HG02588 (cell line): ENCODE data around the gene C16orf46.
"Not testable (repeated sequence)": the region's sequence is repeated elsewhere in the genome, so short reads cannot be mapped to it uniquely, and the experiment has no call there.

Experiments used
- ATAC-seq: cut with Tn5 transposase; IDR thresholded peaks from one replicate; pipeline ENCODE4 v1.9.1; 2021; ENCODE audit warnings: mild to moderate bottlenecking, moderate library complexity; ENCODE audit not compliant: unreplicated experiment

The C16orf46 gene, protein sequence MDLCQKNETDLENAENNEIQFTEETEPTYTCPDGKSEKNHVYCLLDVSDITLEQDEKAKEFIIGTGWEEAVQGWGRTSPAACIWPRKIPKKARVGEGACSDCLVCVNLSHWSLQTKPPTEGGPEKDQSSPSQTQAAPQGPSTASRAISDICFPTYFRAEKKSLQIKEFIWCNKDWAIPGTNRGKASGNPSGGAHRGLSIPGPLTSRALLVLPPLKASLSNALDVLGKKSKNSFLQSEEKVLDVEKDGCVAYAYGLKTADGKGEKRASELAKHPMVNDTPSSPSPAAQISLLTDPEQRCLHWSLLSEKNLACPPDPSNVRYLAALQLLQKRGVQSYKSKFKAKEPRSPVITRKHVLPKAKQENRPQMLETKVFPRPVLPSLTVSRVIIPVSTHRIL

DNA sequence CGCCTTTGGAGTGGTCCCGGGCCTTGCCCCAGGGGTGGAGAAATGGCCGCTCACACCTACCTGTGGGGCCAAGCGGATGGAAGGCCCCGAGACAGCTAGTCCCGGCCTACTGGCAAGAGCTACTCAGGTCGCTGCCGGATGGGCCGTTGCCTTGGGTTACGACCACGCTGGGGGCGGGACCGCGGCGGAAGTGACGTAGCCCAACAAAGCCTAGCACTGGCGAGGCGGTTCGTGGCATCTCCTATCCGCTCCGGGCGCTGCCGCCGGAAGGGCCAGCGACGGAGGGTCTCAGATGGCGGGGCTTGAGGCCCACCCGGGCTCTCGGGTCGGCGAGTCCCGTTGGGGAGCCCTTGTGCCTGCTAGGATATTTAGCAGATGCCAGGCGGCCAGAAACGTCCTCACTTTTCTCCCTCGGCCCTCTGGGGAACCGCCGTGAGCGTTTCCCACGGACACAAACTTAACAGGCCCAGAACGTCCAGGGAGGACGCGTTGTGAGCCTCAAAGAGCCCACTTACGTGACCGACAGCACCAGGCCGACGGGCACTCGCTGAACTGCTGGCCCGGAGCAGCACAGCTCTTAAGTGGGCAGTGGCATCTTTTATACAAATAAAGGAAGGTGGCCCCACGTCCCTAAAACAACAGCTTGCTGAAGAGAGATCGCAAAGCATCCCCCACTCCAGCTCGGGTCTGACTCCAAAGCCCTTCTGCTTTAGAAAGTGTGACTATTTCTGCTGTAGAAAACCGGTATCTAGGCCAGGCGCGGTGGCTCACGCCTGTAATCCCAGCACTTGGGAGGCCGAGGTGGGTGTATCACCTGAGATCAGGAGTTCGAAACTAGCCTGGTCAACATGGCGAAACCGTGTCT lies at the start of gene C16orf46:
Gene C16orf46, minus strand, starts transcription at position 163 of the 865 bp plus-strand sequence. CDS start 13,283 bp downstream, outside the sequence.
- ATAC-seq, result peak; percentile 94

DNA sequence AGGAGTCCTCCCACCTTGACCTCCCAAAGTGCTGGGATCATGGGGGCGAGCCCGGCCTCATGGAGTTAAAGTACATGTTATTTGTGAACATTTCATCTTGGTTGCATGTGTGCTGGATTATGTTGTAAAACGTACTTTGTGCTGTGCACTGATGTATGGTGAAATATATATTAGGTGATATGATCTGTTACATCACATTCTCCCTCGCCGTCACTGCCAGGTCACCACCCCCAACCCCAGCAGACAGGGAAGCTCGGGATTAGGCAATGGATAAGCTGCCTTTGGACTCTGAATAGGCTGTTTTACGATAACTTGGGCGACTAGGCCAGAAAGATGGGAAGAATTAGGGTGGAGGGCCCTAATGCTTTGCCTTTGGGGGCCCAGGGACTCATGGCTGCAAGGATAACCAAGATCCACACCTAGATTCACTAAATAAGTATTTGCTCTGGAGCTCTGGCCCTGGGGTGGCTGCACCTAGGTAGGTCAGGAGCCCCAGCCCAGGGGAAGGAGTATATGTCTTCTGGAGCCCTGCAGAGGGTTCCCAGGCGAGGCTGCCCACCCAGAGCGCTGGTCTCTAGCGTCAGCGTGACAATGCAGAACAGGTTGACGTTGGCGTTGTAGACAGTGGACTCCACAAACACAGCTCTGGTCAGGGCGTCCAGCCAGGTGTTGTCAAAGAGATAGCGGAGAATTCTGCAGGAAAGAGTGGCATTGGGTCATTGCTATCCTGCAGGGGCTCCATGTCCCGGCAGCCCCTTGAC lies 46.2 kb upstream of the C16orf46 start:
- no peak for ATAC-seq

DNA sequence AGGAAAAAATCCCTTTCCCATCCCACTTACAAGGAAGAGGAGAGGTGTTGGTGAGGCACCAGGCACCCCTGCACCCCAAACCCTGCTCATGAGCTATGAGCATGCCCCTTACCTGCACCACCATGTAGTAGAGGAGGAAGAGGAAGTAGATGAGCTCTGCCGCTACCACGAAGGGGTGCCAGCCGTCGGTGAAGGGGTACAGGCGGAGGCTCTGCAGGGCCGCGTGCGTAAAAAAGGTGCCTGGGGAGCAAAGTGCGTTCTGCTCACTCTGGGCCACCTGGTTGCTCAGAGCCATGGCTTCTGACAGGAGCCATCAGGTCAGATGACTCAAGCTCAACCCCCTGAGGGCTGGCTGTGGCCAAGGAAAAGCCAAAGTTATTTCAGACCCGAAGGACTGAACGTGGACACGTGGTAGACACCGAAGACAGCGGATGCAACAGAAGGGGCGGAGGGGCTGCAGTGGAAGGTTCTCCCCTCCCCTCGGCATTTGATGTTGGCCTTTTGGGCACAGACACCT lies 44.5 kb upstream of the C16orf46 start:
- ATAC-seq, result no peak

DNA sequence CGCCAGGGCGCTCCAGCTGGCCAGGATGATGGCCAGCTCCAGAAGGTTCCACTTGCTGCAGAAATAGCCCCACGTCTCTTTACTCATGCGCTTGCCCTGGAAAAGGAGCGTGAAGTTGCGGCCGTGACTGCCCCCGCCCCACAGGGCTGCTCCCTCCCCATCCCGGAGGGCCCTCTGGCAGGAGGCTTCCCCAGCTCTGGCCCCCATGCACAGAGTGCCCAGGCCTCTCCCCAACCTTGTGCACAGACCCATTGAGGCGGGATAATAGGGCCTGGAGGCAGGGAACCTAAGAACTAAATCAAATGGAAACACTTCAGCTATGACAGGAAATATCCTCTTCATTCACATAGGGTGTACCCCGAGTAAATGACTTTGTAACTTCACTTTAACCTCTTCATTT lies 40.4 kb upstream of the C16orf46 start:
- no peak for ATAC-seq

DNA sequence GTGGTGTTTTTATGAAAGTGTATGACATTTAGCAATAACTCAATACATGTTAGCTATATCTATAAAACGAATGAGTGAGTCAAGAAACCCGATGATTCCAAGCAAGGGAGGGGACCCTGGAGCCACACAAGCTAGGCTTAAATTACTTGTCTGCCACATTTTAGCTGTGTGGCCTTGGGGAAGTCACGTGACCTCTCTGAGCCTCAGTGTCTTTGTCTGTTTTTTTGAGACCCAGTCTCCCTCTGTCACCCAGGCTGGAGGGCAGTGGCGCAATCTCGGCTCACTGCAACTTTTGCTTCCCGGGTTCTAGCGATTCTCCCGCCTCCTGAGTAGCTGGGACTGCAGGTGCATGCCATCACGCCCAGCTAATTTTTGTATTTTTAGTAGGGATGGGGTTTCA lies 39.2 kb upstream of the C16orf46 start:
- no peak for ATAC-seq

DNA sequence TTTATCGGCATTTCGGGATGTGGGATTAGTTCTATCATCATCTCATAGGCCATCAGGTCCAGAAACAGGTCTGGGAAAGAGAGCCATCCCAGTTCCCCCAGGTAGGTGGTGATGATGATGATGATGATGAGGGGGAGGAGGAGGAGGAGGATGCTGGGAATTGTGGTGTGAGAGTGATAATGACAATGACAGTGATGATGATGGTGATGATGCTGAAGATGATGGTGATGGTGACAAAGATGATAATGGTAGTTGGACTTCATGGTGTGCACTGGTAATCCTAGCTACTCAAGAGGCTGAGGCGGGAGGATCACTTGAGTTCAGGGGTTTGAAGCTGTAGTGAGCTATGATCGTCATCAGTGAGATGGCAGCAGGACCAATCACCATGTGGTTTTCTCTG lies 35.4 kb upstream of the C16orf46 start:
- ATAC-seq, result no peak

DNA sequence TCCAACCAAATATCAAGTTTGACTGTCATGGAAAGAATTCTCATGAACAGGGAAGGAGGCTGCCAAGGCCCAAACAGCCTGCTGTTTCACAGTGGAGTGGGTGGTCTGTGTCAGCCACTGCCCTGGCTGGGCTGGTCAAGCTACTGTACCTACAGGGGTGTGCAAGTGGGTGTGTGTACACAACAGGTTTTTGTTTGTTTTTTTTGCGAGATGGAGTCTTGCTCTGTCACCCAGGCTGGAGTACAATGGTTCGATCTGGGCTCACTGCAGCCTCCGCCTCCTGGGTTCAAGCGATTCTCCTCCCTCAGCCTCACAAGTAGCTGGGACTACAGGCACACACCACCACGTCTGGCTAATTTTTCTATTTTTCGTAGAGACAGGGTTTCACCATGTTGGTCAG lies 32.2 kb upstream of the C16orf46 start:
- not testable (repeated sequence) for ATAC-seq

DNA sequence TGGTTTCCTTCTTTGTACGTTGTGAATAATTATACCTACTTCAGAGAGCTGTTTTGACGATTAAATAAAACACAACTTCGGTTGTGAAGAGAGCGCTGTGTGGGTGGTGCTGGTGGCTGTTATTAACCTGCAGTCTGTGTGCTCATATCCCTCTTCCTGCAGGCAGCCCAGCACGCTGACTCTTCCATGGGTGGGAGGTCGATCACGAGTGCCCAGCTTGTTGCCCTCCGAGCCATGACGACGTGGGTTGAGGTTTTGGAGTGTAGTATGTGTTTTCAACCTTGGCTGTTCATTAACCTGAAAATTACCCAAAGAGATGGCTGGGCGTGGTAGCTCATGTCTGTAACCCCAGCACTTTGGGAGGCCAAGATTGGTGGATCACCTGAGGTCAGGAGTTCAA lies 30.5 kb upstream of the C16orf46 start:
- no peak for ATAC-seq

DNA sequence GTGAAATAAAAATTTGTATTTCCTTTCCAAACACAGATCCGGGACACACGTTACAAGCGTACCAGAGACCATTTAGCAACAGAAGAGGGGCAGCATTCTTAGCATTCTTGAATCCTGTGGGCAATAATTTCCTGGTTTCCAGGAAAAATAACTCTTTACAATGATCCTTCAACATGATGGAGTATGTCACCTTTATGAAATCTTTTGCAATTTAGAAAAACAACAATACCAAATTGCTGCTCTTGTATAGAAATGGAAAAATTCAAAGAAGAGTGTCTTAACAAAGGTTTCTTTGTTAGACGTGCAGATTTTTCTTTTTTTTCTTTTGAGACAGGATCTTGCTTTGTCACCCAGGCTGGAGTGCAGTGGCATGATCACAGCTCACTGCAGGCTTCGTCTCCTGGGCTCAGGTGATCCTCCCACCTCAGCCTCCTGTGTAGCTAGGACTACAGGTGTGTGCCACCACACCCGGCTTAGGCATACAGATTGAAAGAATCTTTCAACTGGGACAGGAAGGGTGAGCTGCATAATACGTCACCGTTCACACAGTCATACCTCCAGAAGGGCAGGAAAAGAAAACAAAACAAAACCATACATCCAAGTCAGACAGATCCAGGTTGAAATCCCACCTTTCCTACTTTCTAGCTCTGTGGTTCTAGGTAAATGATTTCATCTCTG lies 29.9 kb upstream of the C16orf46 start:
- no peak for ATAC-seq

DNA sequence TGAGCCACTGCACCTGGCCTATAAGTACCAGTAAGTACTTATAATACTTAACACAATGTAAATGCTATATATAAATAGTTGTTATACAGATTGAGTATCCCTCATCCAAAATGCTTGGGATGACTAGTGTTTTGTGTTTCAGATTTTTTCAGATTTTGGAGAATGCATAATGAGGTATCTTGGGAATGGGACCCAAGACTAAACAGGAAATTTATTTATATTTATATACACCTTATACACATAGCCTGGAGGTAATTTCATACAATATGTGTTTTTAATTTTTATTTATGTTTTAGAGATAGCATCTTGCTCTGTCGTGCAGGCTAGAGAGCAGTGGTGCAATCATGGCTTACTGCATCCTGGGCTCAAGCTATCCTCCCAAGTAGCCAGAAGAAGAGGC lies 28.9 kb upstream of the C16orf46 start:
- ATAC-seq, result no peak

DNA sequence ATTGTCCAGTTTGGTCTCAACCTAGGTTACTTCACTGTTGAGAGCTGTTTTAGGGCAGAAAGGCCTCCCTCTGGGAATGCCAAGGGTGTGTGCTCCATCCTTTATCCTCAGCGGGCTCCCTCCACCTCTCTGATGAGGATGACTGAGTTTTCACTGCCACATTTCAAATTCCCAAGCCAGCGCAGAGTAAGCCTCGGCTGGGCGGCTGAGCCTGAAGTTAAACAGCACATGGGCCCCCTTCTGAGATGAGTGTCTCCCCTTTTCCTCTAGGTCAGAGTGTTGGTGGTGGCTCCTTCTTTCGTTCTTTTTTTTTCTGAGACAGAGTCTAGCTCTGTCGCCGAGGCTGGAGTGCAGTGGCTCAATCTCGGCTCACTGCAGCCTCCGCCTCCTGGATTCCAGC lies 24.7 kb upstream of the C16orf46 start:
- no peak for ATAC-seq

DNA sequence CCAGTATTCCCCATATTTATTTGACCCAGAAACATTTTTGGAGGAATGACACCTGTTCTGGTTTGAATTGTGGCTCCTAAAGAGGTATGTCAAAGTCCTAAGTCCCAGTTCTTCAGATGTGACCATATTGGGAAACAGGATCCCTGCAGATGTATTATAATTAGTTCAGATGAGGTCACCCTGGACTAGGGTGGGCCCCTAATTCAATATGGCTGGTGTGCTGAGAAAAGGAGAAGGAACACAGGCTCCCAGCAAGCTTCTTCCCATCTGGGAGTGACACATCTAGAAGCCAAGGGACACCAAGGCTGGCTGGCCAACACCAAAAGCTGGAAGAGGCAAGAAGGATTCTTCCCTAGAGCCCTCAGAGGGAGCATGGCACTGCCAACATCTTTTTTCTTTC lies 22.9 kb upstream of the C16orf46 start:
- ATAC-seq, result no peak

DNA sequence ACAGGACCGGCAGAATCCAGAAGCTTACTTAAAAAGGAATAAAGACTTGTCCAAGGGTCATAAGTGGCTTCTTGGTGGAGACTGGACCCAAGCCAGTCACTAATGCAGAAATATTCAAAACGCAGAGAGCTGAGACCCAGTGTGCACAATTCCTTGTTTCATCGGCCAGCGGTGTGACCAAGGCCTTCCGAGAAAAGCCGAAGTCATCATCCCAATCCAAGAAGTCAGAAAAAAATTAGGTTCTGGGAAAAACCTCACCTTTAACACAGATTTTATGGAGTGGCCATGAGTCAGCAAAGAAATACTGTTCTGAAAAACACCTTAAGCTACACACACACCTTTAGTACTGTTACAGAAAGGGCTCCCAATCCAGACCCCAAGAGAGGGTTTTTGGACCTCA lies 20.2 kb upstream of the C16orf46 start:
- ATAC-seq, result no peak

DNA sequence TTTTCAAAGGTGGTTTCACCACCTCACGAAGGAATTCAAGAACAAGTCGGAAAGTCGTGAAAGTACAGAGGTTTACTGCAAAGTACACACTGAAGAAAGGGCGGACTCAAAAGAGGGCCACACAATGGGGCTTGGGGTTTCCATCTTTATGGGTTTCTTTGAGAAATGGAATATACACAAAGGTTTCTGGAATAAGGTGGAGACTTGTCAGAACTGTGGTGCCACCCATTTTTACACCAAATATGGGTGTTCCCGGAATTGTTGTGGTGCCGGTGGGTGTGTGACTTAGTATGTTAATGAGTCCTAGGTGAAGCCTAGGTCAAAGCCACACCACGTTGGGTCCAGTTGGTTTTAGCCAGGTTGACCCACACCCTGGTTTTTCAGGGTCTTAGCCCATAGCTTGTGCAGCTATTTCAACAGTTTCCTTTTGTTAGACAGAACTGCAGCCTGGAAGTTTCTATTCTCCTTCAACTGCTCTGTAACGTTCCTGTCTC lies 19.7 kb upstream of the C16orf46 start:
- ATAC-seq, result no peak

DNA sequence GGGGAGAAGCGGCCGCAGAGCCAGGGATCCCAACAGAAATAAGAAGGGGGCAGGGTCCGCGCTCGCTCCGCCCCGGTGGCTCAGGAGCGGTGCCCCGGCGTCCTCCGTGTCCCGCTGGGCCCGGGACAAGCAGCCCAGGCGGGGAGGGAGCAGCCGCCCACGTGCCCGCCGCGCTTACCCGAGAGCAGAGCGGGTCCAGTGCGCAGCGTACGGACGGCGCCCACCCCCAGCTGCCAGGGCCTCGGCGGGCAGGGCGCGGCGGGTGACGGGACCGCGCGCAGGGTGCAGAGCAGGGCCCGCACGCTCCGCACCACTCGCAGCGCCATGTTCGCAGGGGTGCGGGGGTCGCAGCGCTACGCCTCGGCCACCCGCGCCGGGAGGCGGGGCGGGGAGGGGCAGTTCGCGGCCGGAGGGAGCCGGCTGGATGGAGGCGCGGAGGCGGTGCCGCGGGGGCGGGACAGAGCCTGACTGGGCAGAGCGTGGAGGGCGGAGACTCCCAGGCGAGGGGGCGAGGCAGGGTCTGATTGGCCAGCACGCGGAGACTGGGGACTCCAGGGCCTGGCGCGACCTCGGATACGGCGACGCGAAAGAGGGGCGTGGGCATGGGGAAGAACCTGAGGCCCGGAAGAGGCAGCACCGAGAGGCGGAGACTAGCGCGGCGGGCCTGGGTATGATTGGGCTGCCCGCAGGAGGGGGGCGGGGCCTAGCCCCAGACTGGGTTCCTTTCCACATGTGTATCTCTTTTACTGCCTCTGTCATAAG lies 19.1 kb upstream of the C16orf46 start, which contains the start of gene GCSH:
Gene GCSH, minus strand, starts transcription at position 443 of the 762 bp plus-strand sequence. Its CDS starts 117 bp downstream, at position 326.
- peak; percentile 97 for ATAC-seq

DNA sequence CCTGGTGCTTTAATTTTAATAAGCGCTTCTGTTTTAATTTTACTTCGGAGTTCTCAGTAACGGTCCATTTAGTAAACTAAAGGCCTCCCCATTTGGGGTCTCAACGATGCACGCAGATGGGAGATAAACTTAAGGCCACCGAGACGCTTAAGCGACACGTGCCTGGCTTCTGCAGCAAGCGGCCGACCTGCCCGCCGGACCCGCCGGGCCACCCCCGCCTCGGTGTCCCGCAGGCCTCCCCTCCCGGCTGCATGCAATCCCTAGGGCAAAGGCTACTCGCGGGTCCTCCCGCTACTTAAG lies 18.6 kb upstream of the C16orf46 start:
- peak; percentile 5 for ATAC-seq

DNA sequence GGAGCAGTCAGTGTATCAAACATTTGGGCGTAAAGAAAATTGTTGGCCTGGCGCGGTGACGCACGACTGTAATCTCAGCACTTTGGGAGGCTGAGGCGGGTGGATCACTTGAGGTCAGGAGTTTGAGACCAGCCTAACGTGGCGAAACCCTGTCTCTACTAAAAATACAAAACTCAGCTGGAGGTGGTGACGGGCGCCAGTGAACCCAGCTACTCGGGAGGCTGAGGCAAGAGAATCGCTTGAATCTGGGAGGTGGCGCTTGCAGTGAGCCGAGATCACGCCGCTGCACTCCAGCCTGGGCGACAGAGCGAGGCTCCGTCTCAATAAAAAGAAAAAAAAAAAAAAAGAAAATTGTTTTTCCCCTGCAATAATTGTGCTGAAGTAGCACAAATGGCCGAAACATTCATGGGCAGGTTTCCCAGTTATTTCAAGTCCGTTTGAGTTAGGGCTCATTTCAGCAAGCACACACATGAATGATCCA lies 17.8 kb upstream of the C16orf46 start:
- ATAC-seq, result no peak

DNA sequence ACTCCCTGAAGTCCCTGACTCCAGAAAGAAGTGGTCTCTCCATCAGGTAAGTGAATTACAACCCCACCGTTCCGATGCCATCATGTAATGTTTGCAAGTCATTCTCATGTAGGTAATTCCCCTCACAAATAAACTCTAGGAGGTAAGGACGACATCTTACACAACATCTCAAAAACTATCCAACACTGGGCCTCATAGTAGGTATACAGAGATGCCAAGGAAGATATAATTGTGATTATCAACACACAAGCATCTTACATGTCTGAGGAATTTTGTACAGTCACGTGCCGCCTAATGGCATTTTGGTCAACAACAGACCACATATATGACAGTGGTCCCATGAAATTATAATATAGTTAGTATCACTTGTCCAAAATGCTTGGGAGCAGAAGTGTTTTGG lies 11.8 kb upstream of the C16orf46 start:
- ATAC-seq, result no peak

DNA sequence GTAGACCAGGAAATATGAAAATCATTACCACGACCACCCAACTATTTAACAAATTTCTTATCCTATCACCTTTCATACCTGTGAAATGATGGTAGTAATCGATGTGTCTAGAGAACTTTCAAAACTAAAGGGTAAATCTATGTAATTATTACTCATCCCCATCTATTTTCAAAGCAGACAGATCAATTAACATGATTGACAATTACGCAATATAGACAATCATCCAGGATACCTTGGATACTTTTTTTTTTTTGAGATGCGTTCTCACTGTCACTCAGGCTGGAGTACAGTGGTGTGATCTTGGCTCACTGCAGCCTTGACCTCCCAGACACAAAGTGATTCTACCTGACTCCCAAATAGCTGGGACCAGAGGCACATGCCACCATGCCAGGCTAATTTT lies 4.0 kb upstream of the C16orf46 start:
- no peak for ATAC-seq

DNA sequence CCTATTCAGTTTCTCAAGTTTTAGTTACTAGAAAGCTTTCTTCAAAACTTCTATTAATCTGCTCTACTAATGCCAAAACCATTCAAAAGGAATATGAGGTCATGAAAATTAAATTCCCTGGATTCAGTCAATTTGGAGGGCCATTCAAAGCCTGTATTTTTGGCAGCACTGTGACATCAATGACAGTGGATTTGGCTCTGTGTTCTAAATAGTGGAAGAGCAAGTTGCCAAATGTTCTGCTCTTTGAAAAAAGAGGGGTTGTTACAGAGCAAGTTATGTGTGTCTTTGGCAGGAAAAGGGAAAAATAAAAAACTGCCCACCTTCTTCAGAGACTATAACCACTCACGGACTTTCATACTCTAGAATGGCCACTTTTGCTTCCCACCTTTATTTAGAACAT lies 3.2 kb upstream of the C16orf46 start:
- ATAC-seq, result no peak
